Activated naive CD4-positive, alpha-beta T cell treated with Interleukin-2 at 50 U/mL for 16 hours (primary cell): ENCODE results near the gene POLN.

Experiments
- DNase-seq: peaks from one replicate; pipeline ENCODE4 v3.0.0-alpha.2; 2020

POLN gene

GRCh38 chr4:2067446-2068197, 174.3 kb downstream of the POLN start:
- DNase-seq: no peak

GRCh38 chr4:2066571-2067445, 175.1 kb downstream of the POLN start:
- no peak for DNase-seq

GRCh38 chr4:2066011-2066551, 175.8 kb downstream of the POLN start:
- DNase-seq: no peak

GRCh38 chr4:2065106-2065930, 176.6 kb downstream of the POLN start:
- no peak for DNase-seq

GRCh38 chr4:2064276-2064991, 177.5 kb downstream of the POLN start:
- no peak for DNase-seq

- DNase-seq: no peak
Observed at GRCh38 chr4:2063557-2064275, 178.2 kb downstream of the POLN start.

GRCh38 chr4:2062808-2063524, 179.0 kb downstream of the POLN start:
- no peak for DNase-seq

- DNase-seq: no peak
Observed at GRCh38 chr4:2062168-2062807, 179.6 kb downstream of the POLN start.

GRCh38 chr4:2061186-2062131, 180.5 kb downstream of the POLN start:
- DNase-seq: no peak

GRCh38 chr4:2060611-2061185, 181.2 kb downstream of the POLN start:
- DNase-seq: no peak

GRCh38 chr4:2059726-2060602, 182.0 kb downstream of the POLN start:
- no peak for DNase-seq

- DNase-seq: peak; percentile 18
Observed at GRCh38 chr4:2059046-2059725, 182.7 kb downstream of the POLN start, which contains the start of gene NAT8L. Gene NAT8L, plus strand, starts transcription at chr4:2059327. Its CDS starts 185 bp downstream, at chr4:2059512.

- no peak for DNase-seq
Observed at GRCh38 chr4:2058264-2059045, 183.5 kb downstream of the POLN start.

GRCh38 chr4:2057382-2058065, 184.4 kb downstream of the POLN start:
- no peak for DNase-seq

GRCh38 chr4:2054217-2054616, 187.7 kb downstream of the POLN start:
- DNase-seq: no peak
